K562 (cell line): ENCODE results near the gene IL6R. TPM values are rescaled to one million over a fixed set of nuclear protein-coding genes. Genes with fewer than 3 reads are reported as not detected.
A peak's percentile ranks its signal among the peaks of the same experiment; 100 is the strongest.

Experiments
- ATAC-seq: fragments of 200-7000 bp; cut with Tn5 transposase; 3 replicates; pipeline ENCODE4 v1.9.1; 2020; ENCODE audit warnings: moderate library complexity
- BruUV-seq: library from RNA; stranded (reverse); fragments of 400-500 nt; replicated peaks from 2 replicates; lab custom pipeline; 2021; lab: Mats Ljungman, UMichigan
- CTCF ChIA-PET: fragments of 300-600 bp; formaldehyde crosslinking; extraction: SDS; loops from one replicate; lab custom pipeline; 2021; ENCODE audit warnings: low intra/inter-chr PET ratio; lab: Yijun Ruan, JAX
- POLR2A ChIA-PET: fragments of 300-600, 350-650 bp; sonication (Branson Sonifier 250); formaldehyde crosslinking; extraction: SDS; loops from one replicate; lab custom pipeline; 2021; ENCODE audit warnings: antibody characterized with exemption, inconsistent platforms; lab: Yijun Ruan, JAX
- DNase-seq, 4 experiments: peaks; one replicate each; pipeline versions ENCODE4 v3.0.0 to v3.0.0-alpha.2; 2011 to 2018; ENCODE audit warnings: low spot score in 3 of 4, mixed read lengths in 3 of 4; ENCODE audit errors: extremely low read depth in 1 of 4
- FAIRE-seq: peaks from 2 replicates; lab custom pipeline; 2011; peaks lifted over from hg19 to GRCh38; lab: Jason Lieb, UNC
- H2AFZ ChIP-seq: 2 replicates; pipeline ENCODE4 v1.6.0; 2011; ENCODE audit warnings: low read depth, low read length, control low read depth, inconsistent platforms
- H3K27ac ChIP-seq: fragments of 200-600 bp; 3 replicates; pipeline ENCODE4 v1.8.0; 2011; ENCODE audit warnings: low read depth, mild to moderate bottlenecking, control low read depth, inconsistent platforms, low read length, moderate library complexity, mixed read lengths; ENCODE audit errors: extremely low read depth
- H3K27me3 ChIP-seq, 2 experiments: fragments of 300-600 bp in 1 of 2; 2 replicates in 1 of 2; 3 replicates in 1 of 2; pipeline versions ENCODE4 v1.6.0 to v1.8.0; 2011; ENCODE audit warnings: inconsistent platforms in 2 of 2, low read length in 2 of 2, mild to moderate bottlenecking in 1 of 2, mixed read lengths in 1 of 2, moderate library complexity in 1 of 2; ENCODE audit not compliant: control insufficient read depth in 2 of 2, insufficient read depth in 2 of 2
- H3K36me3 ChIP-seq: fragments of 300-600 bp; 3 replicates; pipeline ENCODE4 v1.8.0; 2011; ENCODE audit warnings: mild to moderate bottlenecking, low read length, inconsistent platforms; ENCODE audit not compliant: control insufficient read depth, insufficient read depth
- H3K4me1 ChIP-seq, 2 experiments: fragments of 200-600 bp in 1 of 2; replicated peaks in 1 of 2; 2 replicates in 1 of 2; 3 replicates in 1 of 2; pipeline versions ENCODE4 v1.5.1 to v1.8.0; 2011; ENCODE audit warnings: inconsistent platforms in 2 of 2, low read length in 2 of 2, mild to moderate bottlenecking in 1 of 2, mixed read lengths in 1 of 2, moderate library complexity in 1 of 2; ENCODE audit not compliant: control insufficient read depth in 2 of 2, insufficient read depth in 2 of 2
- H3K4me2 ChIP-seq: 2 replicates; pipeline ENCODE4 v1.6.1; 2011; ENCODE audit warnings: low read length, control low read depth, inconsistent platforms, mixed read lengths; ENCODE audit not compliant: insufficient read depth
- H3K4me3 ChIP-seq: fragments of 200-600 bp; sonication (generic), shearing (Covaris generic); 2 replicates; pipeline ENCODE4 v1.5.1; 2016; ENCODE audit warnings: control low read depth, inconsistent platforms
- H3K79me2 ChIP-seq: fragments of 200-600 bp; 3 replicates; pipeline ENCODE4 v1.8.0; 2011; ENCODE audit warnings: low read length, inconsistent platforms; ENCODE audit not compliant: control insufficient read depth, insufficient read depth
- H3K9ac ChIP-seq, 2 experiments: 2 replicates each; pipeline versions ENCODE4 v1.6.0 to v1.6.1; 2011; ENCODE audit warnings: low read depth in 2 of 2, low read length in 2 of 2, control low read depth in 1 of 2, inconsistent platforms in 1 of 2, mild to moderate bottlenecking in 1 of 2, mixed read lengths in 1 of 2; ENCODE audit not compliant: insufficient read depth in 1 of 2
- H3K9me1 ChIP-seq: one replicate; pipeline ENCODE4 v1.6.0; 2011; ENCODE audit warnings: inconsistent platforms, mild to moderate bottlenecking, low read length, moderate library complexity; ENCODE audit not compliant: control insufficient read depth, insufficient read depth
- H3K9me3 ChIP-seq: replicated peaks from 2 replicates; pipeline ENCODE4 v1.5.1; 2011; ENCODE audit warnings: low read depth, low read length, inconsistent platforms; ENCODE audit not compliant: control insufficient read depth, insufficient read depth
- H4K20me1 ChIP-seq: replicated peaks from 2 replicates; pipeline ENCODE4 v1.6.1; 2011; ENCODE audit warnings: low read length, inconsistent platforms, mixed read lengths; ENCODE audit not compliant: control insufficient read depth, insufficient read depth
- NCOA2 ChIP-seq, 2 experiments: fragments of 450-650 bp; IDR thresholded peaks; 2 replicates each; pipeline ENCODE4 v1.6.1; 2018; ENCODE audit warnings: mild to moderate bottlenecking in 2 of 2, moderate library complexity in 1 of 2; ENCODE audit not compliant: partially characterized antibody in 2 of 2
- RBM25 ChIP-seq: fragments of 200-400 bp; formaldehyde crosslinking; IDR thresholded peaks from 2 replicates; pipeline ENCODE4 v1.6.1; 2018; ENCODE audit warnings: low read length, low read depth, moderate library complexity; ENCODE audit not compliant: severe bottlenecking
- SLC30A9 ChIP-seq: fragments of 250-450 bp; sonication (Bioruptor Pico); IDR thresholded peaks from 2 replicates; pipeline ENCODE4 v1.8.0; 2022; ENCODE audit warnings: mild to moderate bottlenecking, moderate library complexity
- ZFP36 ChIP-seq: fragments of 150-350 bp; IDR thresholded peaks from 2 replicates; pipeline ENCODE4 v1.6.1; 2018; ENCODE audit warnings: low read length, low read depth; ENCODE audit not compliant: partially characterized antibody
- WGBS: fragments of 100-300 bp; shearing (Covaris generic); methylation state at CpG from one replicate; pipeline ENCODE4 v1.1.6; 2016; ENCODE audit warnings: low coverage, mixed read lengths; ENCODE audit not compliant: insufficient coverage; ENCODE audit errors: missing lambda C conversion rate; 5-methylcytosine and 5-hydroxymethylcytosine counted together
- in situ Hi-C: fragments of 300-500 bp; cut with MboI; formaldehyde crosslinking; loops from 4 replicates; pipeline ENCODE4 v1.15.0; 2018; ENCODE audit warnings: inconsistent platforms, mixed read lengths
- intact Hi-C: fragments of 100-400 bp; cut with micrococcal nuclease; formaldehyde crosslinking; loops from 2 replicates; pipeline ENCODE4 v1.14.2; 2022
- polyA plus RNA-seq, 8 experiments: library from polyadenylated mRNA; depleted of rRNA in 4 of 8; stranded (reverse) in 5 of 8; unstranded in 3 of 8; fragments of >200 nt; fragmentation: Nextera tagmentation in 2 of 8; fragmentation: Illumina TruSeq in 1 of 8; extraction: Ambion mirVana in 2 of 8; extraction: Trizol in 1 of 8; gene quantifications; 2 replicates each; pipeline versions ENCODE4 v1.2.1 to v1.2.3, GENCODE V29; 2011 to 2014; ENCODE audit warnings: inconsistent platforms in 1 of 8, missing spikeins in 1 of 8
- total RNA-seq, 7 experiments: library from RNA; depleted of rRNA in 6 of 7; stranded (reverse); fragments of >200 nt in 6 of 7; fragmentation: Illumina TruSeq in 2 of 7; extraction: Trizol in 2 of 7; gene quantifications; 2 replicates each; pipeline versions ENCODE4 v1.2.1 to v1.2.3, GENCODE V29; 2011 to 2021; ENCODE audit warnings: low replicate concordance in 1 of 7
- TF ChIP-seq, protein P1 (sequence below): IDR thresholded peaks from 2 replicates; pipeline ENCODE4 v1.6.1; 2016; ENCODE audit warnings: missing genetic modification characterization, missing compliant biosample characterization
- TF ChIP-seq, protein P2 (sequence below): fragments of 450-650 bp; formaldehyde crosslinking; IDR thresholded peaks from 2 replicates; pipeline ENCODE4 v1.4.0; 2020; ENCODE audit warnings: mild to moderate bottlenecking

Gene IL6R
- total and polyA plus RNA-seq, 9 of the 15 experiments (the other 6 are each of a cell fraction or from before 2014, with no cell fraction given), result 0.05 to 1.1 (median 0.11) TPM; not detected in 2

DNA sequence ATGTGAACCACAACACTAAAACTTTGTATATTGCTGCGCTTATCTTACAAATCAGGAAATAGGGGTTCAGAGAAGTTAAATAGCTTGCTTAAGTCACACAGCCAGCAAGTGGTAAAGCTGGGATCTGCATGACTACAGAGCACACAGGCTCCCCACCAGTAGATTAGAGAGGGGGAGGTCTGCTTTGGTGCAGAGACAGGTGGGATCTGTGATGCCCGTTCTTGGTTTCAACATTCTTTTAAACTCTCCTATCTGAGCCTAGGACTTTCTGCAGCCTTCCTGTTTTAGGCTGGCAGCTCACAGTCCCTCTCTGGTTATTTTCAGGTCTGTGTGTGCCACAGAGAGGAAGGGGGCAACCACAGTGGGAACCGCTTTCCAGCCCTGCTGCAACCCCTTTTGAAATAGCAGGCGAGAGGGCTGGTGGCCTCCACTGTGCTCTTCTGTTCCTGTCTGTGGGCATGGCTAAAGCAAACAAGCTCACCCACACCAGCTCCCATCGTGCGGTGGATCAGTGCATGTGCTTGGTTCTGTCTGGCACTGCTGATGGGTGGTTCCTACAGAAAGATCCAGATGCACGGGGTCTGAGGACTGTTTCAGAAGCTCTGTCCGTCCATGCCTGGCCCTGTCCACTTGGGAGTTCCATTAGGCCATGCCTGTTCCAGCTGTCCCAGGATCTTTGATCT is 1.7 kb upstream of the IL6R start:
- Histone ChIP-seq H3K4me2 (no peak overlapping the region), H3K27ac (no peak overlapping the region), H3K9me3 (no peaks in the 10 kb centered on the region), H2AFZ (no peak overlapping the region), H3K36me3 (no peaks in the 10 kb centered on the region), H3K9me1 (no peaks in the 10 kb centered on the region), H3K79me2 (no peaks in the 10 kb centered on the region)
- 18% methylated on average over 8 of the region's 8 CpGs for WGBS
- POLR2A ChIA-PET, result interaction anchor here (0.6 to 0.7 kb wide), 3 partner anchors 21 to 55 kb away, joined by 3 read pairs; no protein-coding TSS in a partner anchor
- DNase-seq (no peak), ATAC-seq (no peak), FAIRE-seq (no peak)
- BruUV-seq, result no TSS peak
- intact Hi-C loops, result no loop called here
- peak; percentile 37 for TF ChIP-seq RBM25
- no peak for TF ChIP-seq SLC30A9 (CRISPR knock-in tag)
- no peak for TF ChIP-seq NCOA2 (IDR thresholded peaks at IDR 0.05; ENCODE audit: partially characterized antibody in 2 of 2)
- TF ChIP-seq ZFP36, result peak; percentile 55
- TF ChIP-seq, all 486 proteins: peak for 2
- H3K27me3 ChIP-seq, result peaks cover 30 to 43% of the 10 kb centered on the region in 2 experiments
- no peak overlapping the region for H3K4me3 ChIP-seq
- CTCF ChIA-PET, result no interaction called here
- H3K9ac ChIP-seq, result no peak overlapping the region
- H3K4me1 ChIP-seq, result peaks cover 11 to 19% of the 10 kb centered on the region in 2 experiments; a peak in 4 of 5 replicates
- in situ Hi-C loops, result no loop called here
- peaks cover 18% of the 10 kb centered on the region for H4K20me1 ChIP-seq

DNA sequence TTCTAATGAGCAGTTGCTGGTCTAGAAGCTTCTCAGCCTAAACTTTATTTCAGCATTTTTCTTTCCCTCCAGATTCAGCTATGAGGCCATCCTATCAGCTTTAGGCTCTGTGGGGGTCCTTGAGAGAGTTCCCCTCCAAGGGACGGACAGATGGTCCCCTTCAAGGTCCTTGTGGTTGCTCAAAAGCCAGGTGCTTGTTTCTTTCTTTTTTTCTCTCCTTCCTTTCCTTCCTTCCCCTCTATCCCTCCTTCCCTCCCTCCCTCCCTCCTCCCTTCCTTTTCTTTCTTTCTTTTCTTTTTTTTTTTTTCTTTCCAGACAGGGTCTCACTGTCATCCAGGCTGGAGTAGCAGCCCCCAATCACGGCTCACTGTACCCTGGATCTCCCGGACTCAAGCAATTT is 1.2 kb upstream of the IL6R start:
- intact Hi-C loops (no loop called here), in situ Hi-C loops (no loop called here)
- Histone ChIP-seq H3K36me3 (no peaks in the 10 kb centered on the region), H3K4me1 (peaks cover 11 to 19% of the 10 kb centered on the region in 2 experiments; a peak in 4 of 5 replicates), H3K27me3 (peaks cover 31 to 48% of the 10 kb centered on the region in 2 experiments), H3K27ac (no peak overlapping the region), H4K20me1 (peaks cover 18% of the 10 kb centered on the region), H3K4me2 (no peak overlapping the region), H3K9me3 (no peaks in the 10 kb centered on the region), H3K4me3 (no peak overlapping the region), H3K9me1 (no peaks in the 10 kb centered on the region), H3K79me2 (no peaks in the 10 kb centered on the region), H2AFZ (no peak overlapping the region), H3K9ac (no peak overlapping the region)
- ChIA-PET POLR2A (interaction anchor here (0.6 to 0.7 kb wide), 2 partner anchors 20 to 23 kb away, joined by 3 read pairs; no protein-coding TSS in a partner anchor), CTCF (interaction anchor here (2.2 kb wide), 1 partner anchor 63 kb away, joined by 6 read pairs; no protein-coding TSS in a partner anchor)
- DNase-seq (no peak), ATAC-seq (no peak), FAIRE-seq (no peak)
- 0% methylated on average over 3 of the region's 3 CpGs for WGBS
- TF ChIP-seq, protein P1, sequence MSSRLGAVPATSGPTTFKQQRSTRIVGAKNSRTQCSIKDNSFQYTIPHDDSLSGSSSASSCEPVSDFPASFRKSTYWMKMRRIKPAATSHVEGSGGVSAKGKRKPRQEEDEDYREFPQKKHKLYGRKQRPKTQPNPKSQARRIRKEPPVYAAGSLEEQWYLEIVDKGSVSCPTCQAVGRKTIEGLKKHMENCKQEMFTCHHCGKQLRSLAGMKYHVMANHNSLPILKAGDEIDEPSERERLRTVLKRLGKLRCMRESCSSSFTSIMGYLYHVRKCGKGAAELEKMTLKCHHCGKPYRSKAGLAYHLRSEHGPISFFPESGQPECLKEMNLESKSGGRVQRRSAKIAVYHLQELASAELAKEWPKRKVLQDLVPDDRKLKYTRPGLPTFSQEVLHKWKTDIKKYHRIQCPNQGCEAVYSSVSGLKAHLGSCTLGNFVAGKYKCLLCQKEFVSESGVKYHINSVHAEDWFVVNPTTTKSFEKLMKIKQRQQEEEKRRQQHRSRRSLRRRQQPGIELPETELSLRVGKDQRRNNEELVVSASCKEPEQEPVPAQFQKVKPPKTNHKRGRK (tag), result peak; percentile 45; the same call in 1 of the 2 replicates
- TF ChIP-seq, protein P2, sequence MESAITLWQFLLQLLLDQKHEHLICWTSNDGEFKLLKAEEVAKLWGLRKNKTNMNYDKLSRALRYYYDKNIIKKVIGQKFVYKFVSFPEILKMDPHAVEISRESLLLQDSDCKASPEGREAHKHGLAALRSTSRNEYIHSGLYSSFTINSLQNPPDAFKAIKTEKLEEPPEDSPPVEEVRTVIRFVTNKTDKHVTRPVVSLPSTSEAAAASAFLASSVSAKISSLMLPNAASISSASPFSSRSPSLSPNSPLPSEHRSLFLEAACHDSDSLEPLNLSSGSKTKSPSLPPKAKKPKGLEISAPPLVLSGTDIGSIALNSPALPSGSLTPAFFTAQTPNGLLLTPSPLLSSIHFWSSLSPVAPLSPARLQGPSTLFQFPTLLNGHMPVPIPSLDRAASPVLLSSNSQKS (CRISPR knock-in tag), result no peak
- BruUV-seq, result no TSS peak
